GM21381 (cell line): ENCODE data around the gene CLBA1.

ENCODE experiments used
- ATAC-seq: cut with Tn5 transposase; IDR thresholded peaks from one replicate; pipeline ENCODE4 v1.9.1; 2021; ENCODE audit warnings: mild to moderate bottlenecking, moderate library complexity; ENCODE audit not compliant: unreplicated experiment

The CLBA1 gene

DNA sequence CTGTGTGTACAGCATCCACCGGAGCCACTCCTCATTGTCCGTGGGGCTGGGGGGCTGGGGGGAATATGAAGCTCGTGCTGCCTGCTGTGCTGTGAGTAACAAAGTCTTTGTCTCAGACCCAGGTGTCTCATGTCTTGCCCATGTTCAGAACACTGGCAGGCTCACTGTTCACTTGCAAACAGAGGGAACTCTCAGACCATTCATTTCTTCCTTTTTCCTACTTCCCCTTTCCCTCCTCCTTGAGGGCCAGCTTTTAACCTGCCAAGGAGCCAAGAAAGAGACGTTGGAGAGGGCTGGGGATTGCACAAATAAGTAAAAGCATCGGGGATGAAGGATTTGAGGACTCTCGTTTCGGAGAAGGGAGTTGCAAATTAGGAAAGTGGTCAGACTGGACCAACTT, 58.1 kb downstream of the CLBA1 start:
- no peak for ATAC-seq
